Central memory CD4-positive, alpha-beta T cell (primary cell): ENCODE results near the gene LRRC4B.

Experiments
- DNase-seq: peaks from one replicate; pipeline ENCODE4 v3.0.0; 2022

The LRRC4B gene

DNA sequence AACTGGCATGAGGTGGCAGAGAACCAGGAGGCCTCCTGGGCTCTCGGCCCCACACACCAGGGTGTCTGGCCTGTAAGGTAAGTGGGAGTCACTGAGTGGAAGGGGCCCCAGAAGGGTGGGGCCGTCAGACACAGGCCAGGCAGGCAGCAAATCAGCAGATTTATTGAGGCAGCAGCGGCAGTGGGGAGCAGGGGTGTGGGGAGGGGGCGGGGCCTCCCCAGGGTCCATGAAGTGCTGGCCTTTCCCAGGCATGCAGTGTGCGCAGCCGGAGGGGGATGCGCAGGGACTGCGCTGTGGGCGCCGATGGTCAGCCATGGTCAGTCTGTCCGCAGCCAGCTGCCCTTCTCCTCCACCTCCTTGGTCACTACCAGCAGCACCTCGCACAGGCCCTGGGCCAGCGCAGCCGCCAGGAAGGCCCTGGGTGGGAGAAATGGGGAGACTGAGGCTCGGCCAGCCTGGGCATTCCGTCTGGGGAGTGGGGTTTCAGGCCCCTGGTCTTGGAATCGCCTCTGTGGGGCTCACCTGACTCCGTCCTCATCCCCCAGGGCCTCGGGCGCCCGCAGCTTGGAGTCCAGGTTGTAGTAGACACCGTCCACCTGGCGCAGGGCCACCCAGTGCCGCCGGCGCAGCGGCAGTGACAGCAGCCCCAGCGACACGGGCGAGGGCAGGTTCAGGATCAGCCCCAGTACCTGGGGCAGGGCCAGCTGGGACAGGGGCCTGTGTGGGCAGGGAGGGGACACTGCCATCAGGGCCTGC, 62.2 kb downstream of the LRRC4B start:
- DNase-seq: no peak

DNA sequence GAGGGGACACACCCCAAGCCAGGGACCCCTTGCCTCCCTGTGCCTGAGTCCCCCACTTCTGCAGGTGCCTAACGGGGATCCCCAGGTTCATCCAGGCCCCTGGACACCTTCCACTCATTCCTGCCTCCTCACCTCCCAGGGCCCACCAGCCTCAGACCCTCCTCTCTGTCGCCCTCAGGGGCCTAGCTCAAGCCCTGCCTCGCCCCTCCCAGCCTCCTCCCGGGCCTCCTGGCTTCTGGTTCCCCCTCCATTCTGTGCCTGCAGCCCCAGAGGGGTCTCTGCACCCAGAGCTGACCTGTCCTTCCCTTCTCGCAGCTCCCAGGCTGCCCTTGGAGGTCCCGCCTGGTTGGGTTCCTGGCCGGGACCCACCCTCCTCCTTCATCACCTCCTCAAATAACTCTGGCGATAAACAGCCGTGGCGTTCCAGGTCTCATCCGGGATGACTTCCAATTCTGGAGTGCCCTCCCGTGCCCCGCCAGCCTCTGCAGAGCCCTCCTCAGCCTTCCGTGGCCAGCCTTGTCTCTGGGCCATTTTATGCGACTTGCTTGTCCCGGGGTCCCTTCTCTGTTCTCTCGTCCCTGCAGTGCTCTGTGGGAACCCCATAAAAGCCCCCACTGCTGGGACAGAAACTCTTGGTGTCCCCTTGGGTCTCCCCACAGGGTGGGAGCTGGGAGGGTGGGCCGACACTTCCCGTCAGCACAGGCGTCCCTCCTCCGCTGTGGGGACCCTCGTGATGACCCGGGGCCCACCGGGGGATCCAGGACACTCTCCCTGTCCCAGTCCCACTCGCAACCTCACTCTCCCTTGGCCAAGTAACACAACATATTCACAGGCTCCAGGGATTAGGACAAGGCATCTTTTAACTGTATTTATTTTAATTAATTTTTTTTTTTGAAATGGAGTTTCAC, 66.4 kb downstream of the LRRC4B start:
- no peak for DNase-seq

DNA sequence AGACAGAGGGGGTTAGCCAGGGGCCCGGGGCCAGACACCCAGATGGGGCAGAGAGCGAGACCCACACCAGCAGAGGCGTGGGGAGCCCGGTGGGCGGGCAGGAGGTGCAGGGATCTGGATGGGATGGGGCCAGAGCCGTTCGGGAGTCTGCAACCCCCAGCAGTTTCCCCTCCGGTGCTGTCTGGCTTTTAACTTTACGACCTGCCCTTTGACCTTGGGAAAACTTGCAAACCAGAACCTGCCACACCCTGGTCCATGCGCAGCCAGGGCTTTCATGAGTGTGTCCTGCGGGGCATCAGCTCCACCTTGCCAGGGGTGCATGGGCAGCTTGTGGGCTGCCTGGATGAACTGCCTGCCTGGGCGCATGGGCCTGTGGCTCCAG, 67.1 kb downstream of the LRRC4B start:
- no peak for DNase-seq

DNA sequence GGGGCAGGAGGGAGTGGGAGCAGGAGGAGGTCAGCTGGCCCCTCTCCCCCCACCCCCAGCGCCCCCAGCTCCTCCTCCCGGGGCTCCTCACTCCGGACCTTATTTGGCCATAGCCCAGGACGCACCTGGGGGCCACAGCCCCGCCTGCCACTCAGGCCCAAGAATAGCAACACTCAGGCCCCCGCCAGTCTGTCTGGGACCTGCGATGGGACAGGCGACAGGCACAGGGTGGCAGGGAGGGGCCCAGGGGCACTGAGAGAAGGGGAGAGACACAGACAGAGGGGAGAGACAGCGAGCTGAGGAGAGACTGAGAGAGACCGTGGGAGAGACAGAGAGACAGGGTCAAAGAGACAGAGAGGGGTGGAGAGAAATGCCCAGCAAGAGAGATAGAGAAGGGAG, 67.5 kb downstream of the LRRC4B start:
- no peak for DNase-seq

DNA sequence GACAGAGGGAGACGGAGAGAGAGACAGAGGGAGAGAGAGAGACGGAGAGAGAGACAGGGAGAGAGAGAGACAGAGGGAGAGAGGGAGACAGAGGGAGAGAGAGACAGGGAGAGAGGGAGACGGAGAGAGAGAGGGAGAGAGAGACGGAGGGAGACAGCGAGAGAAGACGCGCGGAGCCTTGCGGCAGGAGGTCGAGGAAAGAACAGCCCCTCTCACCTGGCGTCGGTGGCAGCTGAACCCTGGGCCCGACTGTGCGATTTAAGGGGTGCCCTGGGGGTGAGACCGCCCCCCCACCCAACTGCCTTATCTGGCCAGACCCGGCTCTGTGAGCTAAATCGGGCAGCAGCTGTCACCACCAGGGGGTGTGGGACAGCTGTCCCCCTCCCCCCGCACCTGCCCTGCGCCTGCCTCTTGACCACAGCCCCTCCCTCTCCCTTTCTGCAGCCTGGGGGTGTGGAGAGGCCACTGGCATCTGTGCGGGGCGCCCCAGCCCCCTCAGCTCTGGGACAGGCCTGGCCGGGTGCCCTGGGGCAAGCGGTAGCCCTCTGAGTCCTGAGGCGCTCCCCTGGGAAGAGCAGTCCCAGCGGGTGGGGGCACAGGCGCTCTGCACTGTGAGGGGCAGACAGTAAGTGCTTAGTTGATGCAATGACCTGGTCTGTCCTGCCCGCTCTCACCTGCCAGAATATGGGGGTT, 68.0 kb downstream of the LRRC4B start:
- no peak for DNase-seq

DNA sequence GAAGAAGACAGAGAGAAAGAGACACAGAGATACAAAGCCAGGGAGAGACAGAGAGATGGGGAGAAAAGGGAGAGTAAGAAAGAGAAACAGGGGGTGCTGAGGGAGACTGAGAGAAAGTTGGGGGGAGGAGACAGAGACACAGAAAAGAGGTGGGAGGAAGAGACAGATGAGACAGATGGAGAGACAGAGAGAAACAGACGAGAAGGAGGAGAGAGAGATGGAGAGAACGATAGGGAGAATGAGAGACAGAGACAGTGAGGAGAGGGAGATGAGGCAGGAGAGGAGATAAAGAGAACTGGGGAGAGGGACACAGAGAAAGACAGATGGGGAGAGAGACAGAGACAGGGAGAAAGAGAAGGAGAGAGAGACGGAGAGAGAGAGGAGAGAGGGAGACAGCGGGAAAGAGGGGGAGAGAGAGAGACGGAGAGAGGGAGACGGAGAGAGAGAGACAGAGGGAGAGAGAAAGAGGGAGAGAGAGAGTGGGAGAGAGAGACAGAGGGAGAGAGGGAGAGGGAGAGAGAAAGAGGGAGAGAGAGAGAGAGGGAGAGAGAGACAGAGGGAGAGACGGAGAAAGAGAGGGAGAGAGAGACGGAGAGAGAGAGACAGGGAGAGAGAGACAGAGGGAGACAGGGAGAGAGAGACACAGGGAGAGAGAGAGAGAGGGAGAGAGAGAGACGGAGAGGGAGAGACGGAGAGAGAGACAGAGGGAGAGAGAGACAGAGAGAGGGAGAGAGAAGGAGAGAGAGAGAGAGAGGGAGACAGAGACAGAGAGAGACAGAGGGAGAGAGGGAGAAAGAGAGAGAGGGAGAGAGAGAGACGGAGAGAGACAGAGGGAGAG, 69.8 kb downstream of the LRRC4B start:
- DNase-seq: no peak

DNA sequence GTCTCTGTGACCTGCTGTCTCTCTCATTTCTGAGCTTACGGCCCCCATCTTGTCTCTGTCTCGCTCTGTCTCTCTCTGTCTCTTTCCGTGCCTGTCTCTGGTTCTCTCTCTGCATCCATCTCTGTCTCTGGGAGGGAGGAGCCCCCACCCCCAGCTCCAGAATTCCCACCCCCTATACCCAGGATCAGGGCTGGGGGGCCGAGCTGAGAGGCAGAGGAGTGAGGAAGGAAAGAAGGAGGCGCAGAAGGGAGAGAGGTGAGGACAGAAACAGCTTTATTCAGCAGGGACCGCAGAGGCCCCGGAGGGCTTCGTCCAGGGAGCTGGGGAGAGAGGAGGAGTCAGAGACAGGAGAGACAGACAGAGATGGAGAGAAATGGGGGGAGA, 71.2 kb downstream of the LRRC4B start:
- no peak for DNase-seq

DNA sequence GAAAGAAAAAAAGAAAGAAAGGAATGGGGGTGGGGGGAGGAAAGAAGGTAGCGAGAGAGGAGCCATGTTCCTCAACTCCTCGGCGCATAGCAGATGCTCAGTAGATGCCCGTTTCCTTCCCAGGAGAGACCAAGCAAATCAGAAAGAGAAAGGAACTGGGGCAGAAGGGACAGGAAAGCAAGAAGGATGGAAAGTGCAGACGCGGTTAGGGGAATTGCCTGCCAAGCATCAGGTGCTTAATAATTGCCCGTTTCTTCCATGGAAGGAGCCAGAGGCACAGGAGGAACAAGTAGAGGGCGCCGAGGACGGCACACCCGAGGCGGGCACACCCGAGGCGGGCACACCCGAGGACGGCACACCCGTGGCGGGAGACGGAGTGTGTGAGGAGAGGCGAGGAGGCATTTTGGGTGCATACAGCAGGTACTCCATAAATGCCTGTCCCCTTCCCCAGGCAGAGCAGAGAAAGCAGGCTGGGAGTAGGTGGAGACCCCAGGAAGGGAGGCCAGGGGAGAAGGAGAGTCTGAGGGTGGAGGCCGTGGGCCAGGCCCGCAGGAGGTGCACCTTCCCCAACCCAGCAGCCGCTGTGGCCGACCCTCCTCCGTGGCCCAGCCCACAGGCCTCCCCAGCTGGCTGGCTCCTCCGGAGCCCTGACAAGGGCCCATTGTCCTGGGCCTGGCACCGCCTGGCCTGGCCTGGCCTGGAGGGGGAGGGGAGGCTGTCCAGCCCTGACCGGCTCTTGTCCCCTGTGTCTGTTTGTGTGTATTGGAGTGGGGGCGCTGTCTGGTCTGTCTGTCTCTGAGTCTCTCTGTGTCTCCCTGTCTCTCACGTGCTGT, 71.8 kb downstream of the LRRC4B start:
- DNase-seq: no peak

DNA sequence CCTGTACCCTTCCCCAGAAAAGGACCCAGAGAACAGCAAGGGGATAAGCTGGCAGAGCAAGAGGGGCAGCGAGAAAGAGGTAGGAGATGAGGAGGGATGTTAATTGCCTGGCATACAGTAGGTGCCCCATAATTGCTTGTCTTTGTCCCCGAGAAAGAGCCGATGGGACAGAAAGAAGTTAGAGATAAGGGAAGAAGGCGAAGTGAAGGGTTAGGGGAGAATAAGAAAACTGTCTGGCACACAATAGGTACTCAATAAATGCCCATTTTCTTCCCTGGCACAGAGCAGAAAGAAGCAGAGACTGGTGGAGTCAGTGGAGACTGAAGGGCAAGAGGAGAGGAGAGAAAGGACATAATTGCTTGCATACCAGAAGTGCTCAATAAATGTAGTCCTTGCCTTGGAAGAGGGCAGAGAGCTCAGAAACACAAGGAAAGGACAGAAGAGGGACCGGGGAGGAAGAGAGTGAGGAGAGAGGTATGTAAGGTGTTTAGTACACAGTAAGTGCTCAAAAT, 73.2 kb downstream of the LRRC4B start:
- DNase-seq: no peak

DNA sequence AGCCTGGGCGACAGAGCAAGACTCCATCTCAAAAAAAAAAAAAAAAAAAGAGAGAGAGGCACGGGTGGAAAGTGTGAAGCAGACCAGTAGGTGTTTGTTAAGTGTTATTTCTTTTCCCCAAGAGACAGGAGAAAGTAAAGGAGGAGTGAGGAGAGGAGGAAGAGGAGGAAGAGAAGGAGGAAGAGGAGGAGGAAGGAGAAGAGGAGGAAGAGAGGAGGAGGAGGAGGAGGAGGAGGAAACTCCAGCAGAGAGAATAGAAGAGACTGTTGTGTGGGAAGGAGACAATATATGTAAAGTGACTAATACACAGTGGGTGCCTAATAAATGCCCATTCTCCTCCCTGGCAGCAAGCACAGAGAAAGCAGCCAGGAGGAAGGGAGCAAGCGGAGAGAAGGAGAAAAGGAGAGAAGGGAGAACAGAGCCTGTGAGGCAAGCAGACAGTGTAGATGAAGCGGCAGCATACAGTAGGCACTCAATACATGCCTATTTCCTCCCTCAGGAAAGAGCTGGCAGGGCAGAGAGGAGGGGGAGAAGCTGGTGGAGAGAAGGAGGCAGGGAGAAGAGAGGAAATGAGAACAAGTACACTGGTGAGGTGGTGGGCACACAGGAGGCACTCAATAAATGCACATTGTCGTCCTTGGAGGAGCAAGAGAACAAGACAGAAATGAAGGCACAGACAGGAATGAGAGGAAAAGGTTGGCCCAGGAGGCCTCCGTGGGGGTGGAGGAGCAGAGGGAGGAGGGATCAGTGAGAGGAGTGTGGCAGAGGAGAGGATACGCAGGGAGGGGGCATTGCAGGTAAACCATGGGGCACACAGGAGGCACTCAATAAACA, 73.8 kb downstream of the LRRC4B start:
- no peak for DNase-seq

DNA sequence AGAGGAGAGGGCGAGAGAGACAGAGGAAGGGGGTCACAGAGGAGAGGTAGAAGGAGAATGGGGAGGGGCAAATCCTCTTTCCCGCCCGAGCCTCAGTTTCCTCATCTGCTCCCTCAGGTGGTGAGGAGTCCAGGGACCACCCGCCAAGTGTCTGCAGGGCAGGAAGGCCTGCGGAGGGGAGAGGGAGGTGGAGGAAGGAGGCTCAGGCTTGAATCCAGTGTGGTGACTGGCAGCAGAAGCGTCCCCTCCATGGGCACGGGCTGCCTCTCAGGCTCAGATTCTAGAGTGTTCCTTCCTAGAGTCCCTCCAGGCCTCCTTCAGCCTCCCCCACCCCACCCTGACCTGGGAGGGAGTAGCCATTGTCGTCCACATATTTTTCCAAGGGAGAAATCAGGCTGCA, 75.1 kb downstream of the LRRC4B start:
- DNase-seq: no peak

DNA sequence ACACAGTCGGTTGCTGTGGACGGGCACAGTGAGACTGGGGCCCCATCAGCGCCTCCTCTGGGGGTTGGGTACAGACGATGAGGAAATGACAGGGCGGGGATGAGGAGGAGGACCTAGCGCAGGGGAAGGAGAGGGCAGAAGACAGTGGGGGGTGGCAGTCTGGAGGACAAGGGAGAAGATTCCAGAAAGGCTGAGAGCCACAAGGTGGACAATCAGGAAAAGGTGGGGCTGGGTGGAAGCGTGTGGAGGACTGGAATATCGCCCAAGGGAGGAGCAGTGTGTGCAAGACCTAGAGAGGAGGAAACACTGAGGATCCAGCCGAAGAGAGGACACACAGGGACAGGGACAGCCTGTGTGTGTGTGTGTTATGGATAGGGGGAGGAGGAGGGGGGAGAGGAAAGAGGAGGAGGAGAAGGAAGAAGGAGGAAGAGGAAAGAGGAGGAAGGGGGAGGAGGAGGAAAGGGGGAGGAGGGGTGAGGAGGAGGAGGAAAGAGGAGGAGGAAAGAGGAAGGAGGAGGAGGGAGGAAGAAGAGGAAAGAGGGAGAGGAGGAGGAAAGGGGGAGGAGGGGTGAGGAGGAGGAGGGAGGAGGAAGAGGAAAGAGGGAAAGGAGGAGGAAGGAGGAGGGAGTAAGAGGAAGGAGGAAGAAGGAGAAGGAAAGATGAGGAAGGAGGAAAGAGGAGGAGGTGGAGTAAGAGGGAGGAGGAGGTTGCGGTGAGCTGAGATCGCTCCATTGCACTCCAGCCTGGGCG, 75.8 kb downstream of the LRRC4B start:
- peak; percentile 24 for DNase-seq

DNA sequence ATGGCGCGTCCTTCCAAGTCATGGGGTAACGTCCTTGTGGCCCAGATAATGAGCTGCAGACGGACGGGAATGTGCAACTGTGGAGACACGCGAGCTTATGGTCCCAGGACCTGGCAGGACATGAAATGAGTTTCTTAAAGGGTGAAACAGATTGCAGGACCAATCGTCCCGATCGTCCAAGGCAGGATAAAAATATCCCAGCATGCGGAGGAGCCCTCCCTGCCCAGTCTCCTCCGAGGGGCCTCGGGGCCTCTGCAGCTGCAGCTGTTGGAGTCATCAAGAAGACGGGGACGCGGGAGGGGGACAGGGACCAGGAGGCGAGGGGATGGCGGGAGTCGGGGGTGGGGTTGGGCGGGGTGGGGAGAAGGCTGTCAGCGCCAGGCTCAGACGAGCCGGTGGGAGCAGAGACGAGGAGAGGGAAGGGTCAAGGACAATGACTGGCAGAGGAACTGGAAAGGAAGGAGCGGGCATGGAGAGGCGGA, 77.2 kb downstream of the LRRC4B start:
- DNase-seq: no peak

DNA sequence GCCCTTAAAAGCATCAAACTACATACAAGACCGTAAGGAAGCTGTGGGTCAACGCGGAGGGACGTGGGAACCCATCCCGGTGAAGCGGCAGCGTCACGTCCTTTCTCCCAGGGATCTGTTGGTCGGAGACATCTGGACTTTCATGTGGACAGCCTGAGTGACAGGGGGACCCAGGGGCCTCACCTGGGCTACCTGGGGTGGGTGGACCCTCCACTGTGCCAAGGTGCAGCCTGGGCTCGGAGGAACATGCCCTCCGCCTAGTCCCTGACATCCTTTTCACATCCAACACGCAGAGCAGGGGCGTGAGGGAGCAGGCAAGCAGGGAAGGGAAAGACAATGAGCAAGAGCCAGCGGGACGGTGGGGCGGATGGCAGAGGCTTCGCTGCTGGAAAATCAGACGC, 77.8 kb downstream of the LRRC4B start:
- DNase-seq: no peak

DNA sequence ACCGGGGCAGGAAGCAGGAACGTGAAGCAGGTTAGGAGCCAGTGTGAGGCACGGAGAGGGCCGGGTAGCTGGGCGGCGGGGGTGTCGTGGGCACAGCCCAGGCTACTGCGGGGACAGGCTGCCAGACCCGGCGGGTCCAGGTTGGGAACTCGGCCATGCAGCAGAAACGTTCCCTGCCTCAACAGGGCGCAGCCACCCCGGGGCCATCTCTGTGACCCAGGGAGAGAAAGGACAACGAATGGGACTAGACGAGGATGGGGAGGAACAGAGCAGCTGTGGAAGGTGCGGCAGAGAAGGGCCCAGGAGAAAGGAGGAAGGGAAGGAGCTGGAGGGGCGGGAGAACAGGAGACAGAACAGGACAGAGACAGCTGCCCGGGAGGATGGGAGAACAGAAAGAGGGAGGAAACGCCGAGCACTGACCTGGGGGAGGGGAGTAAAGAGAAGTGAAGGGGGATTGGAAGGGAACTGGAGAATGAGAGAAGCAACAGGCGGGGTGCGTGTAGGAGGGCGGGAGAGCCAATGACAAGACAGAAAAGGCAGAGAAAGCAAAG, 78.7 kb downstream of the LRRC4B start:
- DNase-seq: no peak

DNA sequence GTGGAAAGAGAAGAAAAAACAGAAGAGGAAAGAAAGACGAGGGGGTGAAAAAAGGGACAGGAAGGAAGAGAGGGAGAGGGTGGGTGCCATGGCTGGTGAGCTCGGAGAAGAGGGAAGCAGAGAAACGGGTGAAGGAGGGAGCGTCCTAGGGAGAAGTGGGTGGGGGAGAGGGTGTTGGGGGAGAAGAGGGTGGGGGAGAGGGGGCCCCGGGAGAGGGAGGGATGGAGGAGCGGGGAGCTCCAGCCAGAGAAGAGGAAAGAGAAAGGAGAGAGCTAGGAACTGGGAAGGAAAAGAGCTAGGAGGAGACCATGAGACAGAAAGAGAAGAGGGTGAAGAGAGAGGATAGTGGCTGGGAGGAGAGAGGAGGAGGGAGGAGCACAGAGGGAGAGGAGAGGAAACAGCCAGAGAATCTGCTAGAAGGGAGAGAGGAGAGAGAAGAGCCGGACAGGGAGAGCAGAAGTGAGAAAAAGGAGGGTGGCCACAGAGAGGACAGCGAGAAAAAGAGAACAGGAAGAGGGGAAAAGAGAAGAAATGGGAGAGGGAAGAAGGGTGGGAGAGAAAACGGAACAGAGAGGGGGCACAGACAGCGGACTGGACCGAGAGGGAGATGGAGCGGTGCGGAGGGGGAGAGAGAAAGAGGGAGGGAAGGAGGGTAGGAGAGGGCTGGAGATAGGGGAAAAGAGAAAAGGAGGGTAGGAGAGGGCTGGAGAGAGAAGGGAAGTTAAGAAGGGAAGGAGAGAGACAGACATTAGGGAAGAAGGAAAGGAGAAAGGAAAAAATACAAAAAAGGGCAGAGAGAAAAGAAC, 79.6 kb downstream of the LRRC4B start:
- DNase-seq: no peak

DNA sequence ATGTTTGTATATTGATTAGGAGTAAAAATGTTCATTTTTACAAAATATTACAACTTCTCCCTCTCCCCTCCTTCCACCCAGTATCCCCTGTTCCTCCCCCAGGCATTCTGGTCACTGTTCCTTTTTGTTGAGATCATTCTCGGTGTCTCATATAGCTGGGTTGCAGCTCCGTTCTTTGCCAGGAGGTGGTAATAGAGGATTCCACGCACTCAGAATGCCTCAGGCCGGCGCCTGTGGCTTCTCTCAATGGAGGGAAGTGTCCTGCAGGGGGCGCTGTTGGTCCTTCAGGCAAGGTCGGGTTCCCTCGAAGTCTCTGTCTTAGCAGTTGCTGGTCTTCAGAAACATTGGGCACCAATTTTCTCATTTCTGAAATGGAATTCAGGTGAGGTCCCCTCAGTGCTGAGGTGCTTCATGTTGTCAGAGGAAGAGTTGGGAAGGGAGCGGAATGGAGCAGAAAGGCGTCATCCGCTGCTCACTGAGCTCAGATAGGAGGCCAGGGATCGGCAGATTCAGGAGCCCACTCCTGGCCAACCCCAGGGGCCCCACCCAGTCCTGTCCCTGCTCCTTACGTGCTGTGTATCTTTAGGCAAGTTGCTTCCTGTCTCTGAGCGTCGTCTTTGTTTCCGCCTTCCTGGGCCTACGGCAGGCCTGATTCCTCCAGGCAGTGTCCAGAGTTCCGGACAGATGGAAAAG, 81.3 kb downstream of the LRRC4B start:
- peak; percentile 27 for DNase-seq
